GM20000 (cell line): ENCODE results near the gene EEF1AKMT4.

Source experiments
- DNase-seq: peaks from one replicate; pipeline ENCODE4 v3.0.0; 2012; ENCODE audit warnings: low spot score
- TF ChIP-seq, protein P1 (sequence below): IDR thresholded peaks from 2 replicates; pipeline ENCODE4 v1.5.1; 2012; ENCODE audit warnings: mild to moderate bottlenecking, control low read depth; ENCODE audit errors: extremely low read depth, missing control alignments

Gene EEF1AKMT4

DNA sequence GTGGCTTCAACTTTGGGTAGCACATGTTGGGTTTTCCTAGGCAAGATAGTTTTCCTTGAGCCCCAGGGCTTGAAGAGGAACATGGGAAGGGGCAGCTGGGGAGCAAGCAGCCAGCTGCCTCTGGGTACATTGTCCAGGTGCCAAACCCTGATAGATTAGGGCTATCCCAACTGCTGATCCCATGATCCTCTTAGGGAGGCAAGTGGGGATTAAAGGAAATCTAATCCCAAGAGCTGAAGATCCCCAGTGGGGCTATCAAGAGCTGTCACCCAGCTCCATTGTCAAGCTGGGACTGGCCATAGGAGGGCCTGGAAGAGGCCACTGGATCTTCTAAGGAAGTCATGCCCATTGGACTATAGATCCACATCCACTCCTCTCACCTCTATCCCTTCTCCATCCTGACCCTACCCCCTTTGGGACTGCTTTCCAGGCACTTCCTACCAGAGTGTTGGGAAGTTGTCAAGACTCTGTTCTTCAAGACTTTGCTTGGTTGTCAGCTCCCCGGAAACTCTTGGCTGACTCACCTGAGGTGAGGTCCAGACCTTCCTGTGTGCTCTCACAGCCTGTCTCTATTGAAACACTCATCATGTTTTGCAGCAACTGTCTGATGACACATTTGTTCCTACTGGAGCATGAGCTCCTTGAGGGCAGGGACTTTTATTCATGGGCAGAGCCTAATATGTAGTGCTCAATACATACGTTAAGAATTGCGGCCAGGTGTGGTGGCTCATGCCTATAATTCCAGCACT is 6.0 kb downstream of the EEF1AKMT4 start:
- no peak for DNase-seq
- TF ChIP-seq, protein P1, sequence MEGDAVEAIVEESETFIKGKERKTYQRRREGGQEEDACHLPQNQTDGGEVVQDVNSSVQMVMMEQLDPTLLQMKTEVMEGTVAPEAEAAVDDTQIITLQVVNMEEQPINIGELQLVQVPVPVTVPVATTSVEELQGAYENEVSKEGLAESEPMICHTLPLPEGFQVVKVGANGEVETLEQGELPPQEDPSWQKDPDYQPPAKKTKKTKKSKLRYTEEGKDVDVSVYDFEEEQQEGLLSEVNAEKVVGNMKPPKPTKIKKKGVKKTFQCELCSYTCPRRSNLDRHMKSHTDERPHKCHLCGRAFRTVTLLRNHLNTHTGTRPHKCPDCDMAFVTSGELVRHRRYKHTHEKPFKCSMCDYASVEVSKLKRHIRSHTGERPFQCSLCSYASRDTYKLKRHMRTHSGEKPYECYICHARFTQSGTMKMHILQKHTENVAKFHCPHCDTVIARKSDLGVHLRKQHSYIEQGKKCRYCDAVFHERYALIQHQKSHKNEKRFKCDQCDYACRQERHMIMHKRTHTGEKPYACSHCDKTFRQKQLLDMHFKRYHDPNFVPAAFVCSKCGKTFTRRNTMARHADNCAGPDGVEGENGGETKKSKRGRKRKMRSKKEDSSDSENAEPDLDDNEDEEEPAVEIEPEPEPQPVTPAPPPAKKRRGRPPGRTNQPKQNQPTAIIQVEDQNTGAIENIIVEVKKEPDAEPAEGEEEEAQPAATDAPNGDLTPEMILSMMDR = no peak

GRCh38 chr3:184257083-184257915 is 7.8 kb downstream of the EEF1AKMT4 start:
- DNase-seq = no peak

GRCh38 chr3:184258926-184259325 is 9.5 kb downstream of the EEF1AKMT4 start:
- no peak for DNase-seq
- TF ChIP-seq, protein P1 = no peak

More at GRCh38 chr3:184257083-184257915, 7.8 kb downstream of the EEF1AKMT4 start:
- TF ChIP-seq, protein P1 = no peak

DNA sequence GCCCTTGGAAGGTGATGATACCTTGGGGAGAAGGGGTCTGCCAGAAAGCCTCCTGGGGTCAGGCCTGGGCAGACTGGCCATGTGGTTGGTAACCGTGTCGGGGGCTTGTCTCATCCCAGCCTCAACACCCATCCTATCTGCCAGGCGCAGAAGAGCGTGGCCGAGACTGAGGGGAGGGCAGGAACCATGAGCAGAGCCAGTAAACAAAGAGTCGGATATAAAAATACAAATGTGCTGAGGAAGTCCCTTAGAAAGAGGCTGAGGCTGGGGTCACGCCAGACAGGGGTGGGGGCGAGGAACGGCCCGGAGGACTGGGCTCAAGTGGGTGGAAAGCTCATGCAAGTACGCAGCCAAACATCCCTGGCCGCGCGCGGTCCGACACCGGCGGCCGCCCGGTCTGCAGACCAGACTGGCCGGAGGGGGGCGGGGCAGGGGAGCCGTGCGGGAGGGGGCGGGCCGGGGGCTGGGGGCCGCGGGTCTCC is 10.0 kb downstream of the EEF1AKMT4 start:
- no peak for DNase-seq

GRCh38 chr3:184259878-184260723 is 10.6 kb downstream of the EEF1AKMT4 start:
- peak; percentile 86 for DNase-seq
- TF ChIP-seq, protein P1 = no peak

More for the DNA sequence above, 10.0 kb downstream of the EEF1AKMT4 start:
- TF ChIP-seq, protein P1 = no peak

DNA sequence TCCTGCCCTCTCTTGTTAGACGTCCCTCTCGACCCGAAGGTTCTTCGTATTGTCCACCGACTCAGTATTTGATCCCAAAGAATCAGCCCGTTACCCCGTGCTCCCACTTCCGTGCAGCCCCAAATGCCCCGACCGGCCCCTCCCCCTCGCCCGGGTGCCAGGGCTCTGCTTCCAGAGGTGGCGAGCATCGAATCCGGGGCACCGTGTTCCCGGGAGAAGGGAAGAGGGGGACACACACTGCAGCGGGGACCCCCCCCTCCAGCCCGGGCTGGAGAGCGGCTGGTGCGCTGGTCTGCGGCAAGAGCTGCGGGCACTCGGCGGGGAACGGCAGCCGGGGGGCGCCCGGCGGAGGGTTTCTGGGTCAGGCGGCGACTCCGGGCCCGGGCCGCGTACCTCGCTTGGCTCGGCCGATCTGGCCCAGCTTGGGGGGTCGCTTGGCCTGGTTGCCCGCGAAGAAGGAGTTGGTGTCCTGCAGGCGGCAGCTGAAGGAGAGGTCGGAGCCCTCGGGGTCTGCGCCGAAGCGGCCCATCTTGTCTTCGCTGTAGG is 11.3 kb downstream of the EEF1AKMT4 start:
- peak; percentile 58 for DNase-seq
- TF ChIP-seq, protein P1 = no peak
